Measurements from ENCODE around the gene TLR8.

TLR8 gene

DNA sequence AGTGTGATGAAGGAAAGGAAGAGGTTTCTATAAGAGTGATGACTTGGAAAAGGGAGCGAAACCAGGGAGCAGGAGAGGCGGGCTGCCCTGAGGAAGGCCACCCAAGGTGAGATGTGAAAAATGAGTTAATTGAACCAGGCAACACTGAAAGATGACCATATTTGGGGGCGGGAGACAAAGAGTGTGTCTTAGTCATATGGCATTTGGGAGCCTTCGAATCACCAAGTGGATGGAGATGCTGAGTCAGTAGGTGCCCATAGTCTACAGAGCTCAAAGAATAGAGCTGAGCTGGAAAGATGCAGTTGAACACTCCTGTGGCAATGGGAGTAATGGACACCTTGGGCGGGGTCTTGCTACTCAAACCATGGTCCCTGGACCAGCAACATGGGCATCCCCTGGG lies 8.3 kb upstream of the TLR8 start:
- Histone ChIP-seq H3K4me1 (ENCODE audit: control insufficient read depth, low read length) (peaks cover 13% of the 10 kb centered on the region), H4K20me1 (ENCODE audit: control insufficient read depth, insufficient read depth, low read depth, low read length) (no peaks in the 10 kb centered on the region), H3K9me3 (ENCODE audit: control insufficient read depth, insufficient read depth, low read length) (no peaks in the 10 kb centered on the region), H3K27me3 (ENCODE audit: control insufficient read depth, low read length) (no peaks in the 10 kb centered on the region), H3K79me2 (ENCODE audit: control insufficient read depth, low read length) (no peaks in the 10 kb centered on the region), H3K9me2 (replicated peaks; ENCODE audit: control insufficient read depth, low read length) (no peaks in the 10 kb centered on the region), H3K27ac (ENCODE audit: low read depth, low read length) (no peak overlapping the region), H3F3A (ENCODE audit: control insufficient read depth, insufficient read depth) (no peaks in the 10 kb centered on the region), H3K4me3 (ENCODE audit: low read length) (no peak overlapping the region), H3K36me3 (ENCODE audit: control insufficient read depth, low read length) (no peaks in the 10 kb centered on the region), H3K4me2 (ENCODE audit: low read length) (no peak overlapping the region)
- TF ChIP-seq, protein P1, sequence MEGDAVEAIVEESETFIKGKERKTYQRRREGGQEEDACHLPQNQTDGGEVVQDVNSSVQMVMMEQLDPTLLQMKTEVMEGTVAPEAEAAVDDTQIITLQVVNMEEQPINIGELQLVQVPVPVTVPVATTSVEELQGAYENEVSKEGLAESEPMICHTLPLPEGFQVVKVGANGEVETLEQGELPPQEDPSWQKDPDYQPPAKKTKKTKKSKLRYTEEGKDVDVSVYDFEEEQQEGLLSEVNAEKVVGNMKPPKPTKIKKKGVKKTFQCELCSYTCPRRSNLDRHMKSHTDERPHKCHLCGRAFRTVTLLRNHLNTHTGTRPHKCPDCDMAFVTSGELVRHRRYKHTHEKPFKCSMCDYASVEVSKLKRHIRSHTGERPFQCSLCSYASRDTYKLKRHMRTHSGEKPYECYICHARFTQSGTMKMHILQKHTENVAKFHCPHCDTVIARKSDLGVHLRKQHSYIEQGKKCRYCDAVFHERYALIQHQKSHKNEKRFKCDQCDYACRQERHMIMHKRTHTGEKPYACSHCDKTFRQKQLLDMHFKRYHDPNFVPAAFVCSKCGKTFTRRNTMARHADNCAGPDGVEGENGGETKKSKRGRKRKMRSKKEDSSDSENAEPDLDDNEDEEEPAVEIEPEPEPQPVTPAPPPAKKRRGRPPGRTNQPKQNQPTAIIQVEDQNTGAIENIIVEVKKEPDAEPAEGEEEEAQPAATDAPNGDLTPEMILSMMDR (IDR thresholded peaks at IDR 0.05; ENCODE audit: low read depth, low read length, poor library complexity, severe bottlenecking): no peak
- no peak for TF ChIP-seq EZH2phosphoT487 (IDR thresholded peaks at IDR 0.05; ENCODE audit: borderline replicate concordance, low read length)

DNA sequence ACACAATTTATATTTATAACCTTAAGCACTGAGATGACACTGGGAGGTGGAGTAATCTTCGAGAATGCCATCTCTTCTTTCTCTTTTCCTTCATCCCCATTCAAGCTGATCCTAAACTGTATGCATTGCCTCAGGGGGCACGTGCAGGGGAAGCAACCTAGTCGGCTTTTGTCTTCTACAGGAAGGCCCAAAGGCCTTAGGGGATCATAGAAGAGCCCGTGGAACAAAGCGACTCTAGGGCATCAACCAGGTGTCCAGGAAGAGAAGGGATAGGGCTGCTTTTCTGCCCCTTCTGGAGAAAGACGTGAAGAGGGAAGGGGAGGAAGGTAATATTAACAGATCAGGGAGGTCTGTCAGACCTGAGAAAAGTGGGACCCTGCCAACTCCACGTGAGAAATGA lies 6.9 kb upstream of the TLR8 start:
- Histone ChIP-seq H3K9me2 (replicated peaks; ENCODE audit: control insufficient read depth, low read length) (no peaks in the 10 kb centered on the region), H3K27me3 (ENCODE audit: control insufficient read depth, low read length) (no peaks in the 10 kb centered on the region), H3K9me3 (ENCODE audit: control insufficient read depth, insufficient read depth, low read length) (no peaks in the 10 kb centered on the region), H3K27ac (ENCODE audit: low read depth, low read length) (no peak overlapping the region), H3K36me3 (ENCODE audit: control insufficient read depth, low read length) (no peaks in the 10 kb centered on the region), H4K20me1 (ENCODE audit: control insufficient read depth, insufficient read depth, low read depth, low read length) (no peaks in the 10 kb centered on the region), H3K79me2 (ENCODE audit: control insufficient read depth, low read length) (no peaks in the 10 kb centered on the region), H3K4me2 (ENCODE audit: low read length) (no peak overlapping the region), H3K4me3 (ENCODE audit: low read length) (no peak overlapping the region), H3K4me1 (ENCODE audit: control insufficient read depth, low read length) (no peaks in the 10 kb centered on the region), H3F3A (ENCODE audit: control insufficient read depth, insufficient read depth) (no peaks in the 10 kb centered on the region)
- TF ChIP-seq EZH2phosphoT487 (IDR thresholded peaks at IDR 0.05; ENCODE audit: borderline replicate concordance, low read length): no peak
- TF ChIP-seq, protein P1 (IDR thresholded peaks at IDR 0.05; ENCODE audit: low read depth, low read length, poor library complexity, severe bottlenecking): no peak

DNA sequence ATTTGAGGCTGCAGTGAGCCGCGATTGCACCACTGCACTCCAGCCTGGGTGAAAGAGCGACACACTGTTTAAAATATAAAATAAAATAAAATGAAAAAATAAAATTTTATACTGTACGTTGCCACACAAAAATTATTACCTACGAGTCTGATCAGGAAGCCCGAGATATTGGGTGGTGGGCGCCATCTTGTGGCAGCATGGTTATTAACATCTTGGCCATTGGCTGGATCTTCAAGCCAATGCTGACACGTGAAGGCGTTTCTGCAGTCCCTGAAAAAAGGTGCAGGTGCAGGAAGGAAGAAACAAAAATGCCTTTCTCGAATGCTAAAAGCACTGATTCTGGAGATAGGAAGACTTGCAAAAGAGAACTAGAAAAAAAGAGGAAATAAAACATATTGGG lies 4.9 kb upstream of the TLR8 start:
- no peaks in the 10 kb centered on the region for H3F3A ChIP-seq (ENCODE audit: control insufficient read depth, insufficient read depth)
- H3K4me3 ChIP-seq (ENCODE audit: low read length): no peak overlapping the region
- no peaks in the 10 kb centered on the region for H4K20me1 ChIP-seq (ENCODE audit: control insufficient read depth, insufficient read depth, low read depth, low read length)
- TF ChIP-seq, protein P1 (IDR thresholded peaks at IDR 0.05; ENCODE audit: low read depth, low read length, poor library complexity, severe bottlenecking): peak; percentile 55
- no peak for TF ChIP-seq EZH2phosphoT487 (IDR thresholded peaks at IDR 0.05; ENCODE audit: borderline replicate concordance, low read length)
- H3K79me2 ChIP-seq (ENCODE audit: control insufficient read depth, low read length): no peaks in the 10 kb centered on the region
- H3K9me3 ChIP-seq (ENCODE audit: control insufficient read depth, insufficient read depth, low read length): no peaks in the 10 kb centered on the region
- no peaks in the 10 kb centered on the region for H3K36me3 ChIP-seq (ENCODE audit: control insufficient read depth, low read length)
- no peaks in the 10 kb centered on the region for H3K4me1 ChIP-seq (ENCODE audit: control insufficient read depth, low read length)
- H3K27me3 ChIP-seq (ENCODE audit: control insufficient read depth, low read length): no peaks in the 10 kb centered on the region
- no peaks in the 10 kb centered on the region for H3K9me2 ChIP-seq (replicated peaks; ENCODE audit: control insufficient read depth, low read length)
- no peak overlapping the region for H3K27ac ChIP-seq (ENCODE audit: low read depth, low read length)
- no peak overlapping the region for H3K4me2 ChIP-seq (ENCODE audit: low read length)

DNA sequence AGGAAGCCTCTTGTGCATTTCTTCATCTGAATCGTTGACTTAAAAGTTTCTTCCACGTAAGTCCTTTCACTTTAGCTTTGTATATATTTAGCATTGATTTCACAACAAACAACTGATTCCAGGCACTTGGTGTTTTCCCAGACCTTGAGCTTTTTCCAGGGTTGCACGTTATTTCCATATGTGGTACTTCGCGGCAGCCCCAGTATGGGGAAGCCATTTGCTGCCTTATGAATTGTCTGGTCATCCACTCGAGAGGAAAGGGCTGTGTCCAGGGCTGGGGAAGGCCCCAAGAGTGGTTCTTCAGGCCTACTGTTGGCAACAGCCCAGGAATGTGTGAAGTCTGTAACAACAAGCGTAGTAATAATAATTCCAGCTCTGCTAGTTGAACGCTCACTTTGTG lies 2.8 kb upstream of the TLR8 start:
- Histone ChIP-seq H3K4me1 (ENCODE audit: control insufficient read depth, low read length) (no peaks in the 10 kb centered on the region), H3K36me3 (ENCODE audit: control insufficient read depth, low read length) (no peaks in the 10 kb centered on the region), H3K4me2 (ENCODE audit: low read length) (no peak overlapping the region), H3F3A (ENCODE audit: control insufficient read depth, insufficient read depth) (no peaks in the 10 kb centered on the region), H3K79me2 (ENCODE audit: control insufficient read depth, low read length) (no peaks in the 10 kb centered on the region), H3K9me3 (ENCODE audit: control insufficient read depth, insufficient read depth, low read length) (no peaks in the 10 kb centered on the region), H4K20me1 (ENCODE audit: control insufficient read depth, insufficient read depth, low read depth, low read length) (no peaks in the 10 kb centered on the region), H3K9me2 (replicated peaks; ENCODE audit: control insufficient read depth, low read length) (no peaks in the 10 kb centered on the region), H3K27ac (ENCODE audit: low read depth, low read length) (no peak overlapping the region), H3K27me3 (ENCODE audit: control insufficient read depth, low read length) (no peaks in the 10 kb centered on the region), H3K4me3 (ENCODE audit: low read length) (no peak overlapping the region)
- TF ChIP-seq, protein P1 (IDR thresholded peaks at IDR 0.05; ENCODE audit: low read depth, low read length, poor library complexity, severe bottlenecking): no peak
- TF ChIP-seq EZH2phosphoT487 (IDR thresholded peaks at IDR 0.05; ENCODE audit: borderline replicate concordance, low read length): no peak
